ENCODE data around the gene MACROD1.
A peak's percentile ranks its signal among the peaks of the same experiment; 100 is the strongest.

MACROD1 gene

DNA sequence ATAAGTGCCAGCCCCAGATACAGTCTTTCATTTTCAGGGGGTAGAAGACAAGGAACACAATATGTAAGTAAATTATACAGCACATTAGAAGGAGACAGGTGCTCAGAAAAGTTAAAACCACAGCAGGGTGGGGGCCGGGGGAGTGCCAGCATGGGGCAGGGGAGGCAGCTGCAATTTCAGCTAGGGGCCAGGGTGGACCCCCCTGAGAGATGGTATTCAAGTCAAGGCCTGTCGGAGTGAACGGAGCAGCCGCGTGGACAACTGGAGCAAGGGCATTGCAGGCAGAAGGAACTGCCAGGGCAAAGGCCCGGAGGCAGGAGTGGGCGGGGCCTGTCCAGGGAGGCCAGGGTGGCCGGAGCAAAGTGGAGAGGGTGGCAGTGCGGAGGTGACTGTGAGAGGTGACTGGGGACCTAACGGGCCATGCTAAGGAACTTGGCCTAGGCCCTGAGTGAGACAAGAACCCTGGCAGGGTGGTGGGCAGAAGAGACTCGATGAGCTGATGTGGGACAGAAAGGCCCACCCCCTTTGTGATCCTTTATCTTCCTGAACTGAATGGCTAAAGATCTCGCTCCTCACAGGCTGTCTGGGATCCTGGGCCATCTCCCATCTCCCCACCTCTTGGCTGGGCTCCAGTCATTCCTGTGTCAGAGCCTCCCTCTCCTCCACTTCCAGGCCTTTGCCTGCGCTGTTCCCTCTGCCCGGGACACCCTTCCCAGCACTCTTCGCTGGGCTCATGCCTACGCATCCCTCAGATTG is 152.6 kb downstream of the MACROD1 start:
- no peak for DNase-seq (ENCODE audit: low spot score)

DNA sequence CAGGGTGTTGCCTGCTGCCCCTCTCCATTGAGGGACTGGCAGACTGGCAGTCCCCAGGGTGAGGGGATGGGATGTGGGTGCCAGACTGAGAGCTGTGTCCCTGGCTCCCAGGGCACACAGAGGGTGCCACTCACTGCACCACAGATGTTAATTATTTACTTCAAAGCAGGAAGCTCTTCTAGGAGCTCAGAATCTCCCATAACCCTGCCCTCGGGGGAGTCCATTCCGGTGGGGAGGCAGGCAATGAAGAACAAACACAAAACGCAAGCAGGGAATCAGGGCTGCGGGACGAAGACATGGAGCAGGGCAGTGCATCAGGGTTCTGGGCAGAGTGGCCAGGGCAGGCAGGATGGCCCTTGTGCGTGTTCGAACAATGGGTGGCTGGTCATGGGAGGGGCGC is 154.5 kb downstream of the MACROD1 start:
- DNase-seq (ENCODE audit: low spot score): no peak

DNA sequence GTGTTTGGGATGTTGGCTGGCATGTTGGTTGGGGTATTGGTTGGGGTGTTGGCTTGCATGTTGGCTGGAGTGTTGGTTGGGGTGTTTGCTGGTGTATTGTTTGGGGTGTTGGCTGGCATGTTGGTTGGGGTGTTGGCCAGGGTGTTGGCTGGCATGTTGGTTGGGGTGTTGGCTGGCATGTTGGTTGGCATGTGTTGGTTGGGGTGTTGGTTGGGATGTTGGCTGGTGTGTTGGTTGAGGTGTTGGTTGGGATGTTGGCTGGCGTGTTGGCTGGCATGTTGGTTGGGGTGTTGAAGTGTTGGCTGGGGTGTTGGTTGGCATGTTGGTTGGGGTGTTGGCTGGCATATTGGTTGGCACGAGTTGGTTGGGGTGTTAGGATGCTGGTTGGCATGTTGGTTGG is 155.1 kb downstream of the MACROD1 start:
- DNase-seq (ENCODE audit: low spot score): no peak

DNA sequence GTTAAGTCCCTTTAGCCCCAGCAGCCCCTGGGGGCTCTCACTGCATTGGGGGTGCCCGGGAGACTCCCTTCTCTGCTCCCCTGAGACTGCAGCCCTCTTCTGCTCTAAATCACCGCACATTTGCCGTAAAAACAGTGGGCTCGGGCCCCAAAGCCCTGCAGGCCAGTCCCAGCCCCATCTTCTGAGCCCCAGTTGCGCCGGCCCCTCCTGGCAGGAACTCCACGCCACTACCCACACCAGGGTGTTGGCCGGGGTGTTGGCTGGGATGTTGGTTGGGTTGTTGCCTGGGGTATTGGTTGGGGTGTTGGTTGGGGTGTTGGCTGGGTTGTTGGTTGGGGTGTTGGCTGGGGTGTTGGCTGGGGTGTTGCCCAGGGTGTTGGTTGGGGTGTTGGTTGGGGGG is 156.2 kb downstream of the MACROD1 start:
- DNase-seq (ENCODE audit: low spot score): no peak

DNA sequence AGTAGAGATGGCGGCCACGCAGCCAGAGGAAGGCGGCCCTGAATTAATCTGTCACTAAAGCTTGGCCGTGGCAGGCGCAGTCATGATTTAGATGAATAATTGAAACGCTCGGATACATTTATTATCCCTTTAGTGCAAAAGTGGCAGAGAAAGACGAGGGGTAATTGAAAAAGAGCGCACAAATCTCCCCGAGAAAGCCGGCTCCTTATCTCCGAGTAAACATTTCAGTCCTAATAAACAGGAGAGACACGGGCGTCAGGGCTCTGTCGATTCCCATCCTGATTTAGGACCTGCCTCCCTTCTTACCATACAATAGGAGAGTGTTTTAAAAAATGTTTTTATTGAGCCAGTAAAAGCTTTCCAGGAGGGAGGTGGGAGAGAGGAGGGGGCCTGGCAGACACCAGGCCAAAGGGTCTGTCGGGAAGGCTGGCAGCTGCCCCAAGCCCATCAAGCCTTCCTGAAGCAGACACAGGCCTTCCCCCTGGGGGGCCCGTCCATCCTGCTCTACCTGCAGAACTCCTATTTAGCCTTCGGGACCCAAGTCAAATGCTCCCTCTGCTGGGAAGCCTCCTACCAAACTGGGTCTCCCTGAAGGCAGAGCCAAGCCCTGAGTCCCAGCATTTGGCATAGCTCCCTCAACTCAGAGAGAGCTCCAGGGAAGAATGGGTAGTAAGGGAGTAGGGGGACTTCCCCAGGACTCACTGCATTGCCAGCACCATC is 156.8 kb downstream of the MACROD1 start:
- no peak for DNase-seq (ENCODE audit: low spot score)

DNA sequence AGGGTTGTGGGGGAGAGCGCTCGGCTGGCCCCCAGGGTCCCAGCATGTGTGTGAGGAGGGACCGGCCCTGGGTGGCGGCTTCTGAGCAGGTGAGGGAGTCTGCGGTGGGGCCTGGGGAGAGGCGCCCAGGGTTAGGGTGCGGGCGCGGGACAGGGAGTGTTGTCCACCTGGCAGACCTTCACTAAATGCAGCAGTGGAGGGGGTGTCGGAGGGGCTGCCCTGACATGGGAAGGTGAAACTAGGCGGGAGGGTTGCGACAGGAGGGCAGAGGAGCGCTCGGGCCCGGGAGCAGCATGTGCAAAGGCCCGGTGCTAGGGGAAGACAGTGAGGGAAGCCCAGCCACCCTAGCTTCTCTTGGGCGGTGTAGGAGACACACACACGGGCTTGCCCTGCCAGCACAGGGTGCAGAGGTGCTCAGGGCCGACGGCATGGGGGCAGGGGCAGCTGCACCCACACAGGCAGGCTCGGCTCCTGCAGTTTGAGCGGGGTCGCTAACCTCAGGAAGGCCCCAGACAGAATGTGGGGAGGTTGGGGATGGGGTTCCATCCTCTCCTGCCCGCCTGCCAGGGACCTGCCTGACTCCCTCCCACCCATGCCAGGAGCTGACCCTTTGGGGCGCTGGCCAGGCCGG is 157.5 kb downstream of the MACROD1 start:
- DNase-seq (ENCODE audit: low spot score): no peak

DNA sequence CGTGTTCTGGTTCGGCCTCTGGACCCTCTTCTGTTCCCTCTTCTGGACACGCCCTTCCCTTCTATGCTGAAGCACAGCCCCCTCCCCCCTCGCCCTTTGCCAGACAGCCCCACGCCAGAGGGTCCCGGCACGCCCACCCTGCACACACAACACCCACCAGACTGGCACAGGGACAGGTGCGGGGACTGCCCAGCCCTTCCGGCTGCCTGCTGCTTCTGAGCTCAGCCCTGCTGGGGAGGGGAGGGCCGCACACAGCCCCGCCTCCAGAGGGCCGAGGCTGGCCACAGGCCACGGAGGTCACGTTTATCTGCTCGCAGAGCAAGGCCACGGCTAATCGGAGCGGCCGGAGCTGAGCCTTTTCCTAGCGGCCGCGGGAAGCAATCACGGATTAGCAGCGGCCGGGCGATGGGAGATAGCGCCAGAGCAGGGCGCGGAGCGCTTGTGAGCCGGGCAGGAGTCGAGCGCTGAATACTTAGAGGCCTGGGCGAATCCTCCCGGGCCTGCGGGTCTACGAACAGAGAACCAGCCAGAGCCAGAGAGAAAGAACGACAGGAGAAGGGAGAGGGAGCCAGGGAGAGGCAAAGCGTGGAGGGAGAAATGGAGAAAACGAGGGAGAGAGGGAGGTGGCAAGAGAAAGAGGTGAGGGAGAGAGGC is 158.2 kb downstream of the MACROD1 start:
- no peak for DNase-seq (ENCODE audit: low spot score)

DNA sequence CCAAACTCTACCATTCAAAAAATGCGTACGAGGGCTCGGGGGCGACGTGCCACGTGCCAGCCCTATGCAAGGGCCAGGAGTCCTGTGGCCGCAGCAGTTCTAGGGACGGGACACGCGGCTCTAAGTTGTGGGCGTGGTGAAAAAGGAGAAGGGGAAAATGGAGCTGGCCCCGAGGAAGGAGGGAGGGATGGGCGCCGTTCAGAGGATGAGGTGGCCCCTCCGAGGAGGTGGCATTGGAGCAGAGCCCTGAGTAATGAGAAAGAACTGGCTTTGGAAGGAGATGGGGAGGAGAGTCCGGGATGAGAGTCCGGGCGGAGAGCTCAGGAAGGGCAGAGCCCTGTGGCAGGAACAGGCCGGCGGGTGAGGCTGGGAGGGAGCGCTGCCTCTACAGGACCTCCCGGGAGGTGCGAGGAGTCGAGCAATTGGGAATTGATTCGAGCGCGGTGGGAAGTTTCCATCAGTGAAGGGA is 158.7 kb downstream of the MACROD1 start:
- no peak for DNase-seq (ENCODE audit: low spot score)

DNA sequence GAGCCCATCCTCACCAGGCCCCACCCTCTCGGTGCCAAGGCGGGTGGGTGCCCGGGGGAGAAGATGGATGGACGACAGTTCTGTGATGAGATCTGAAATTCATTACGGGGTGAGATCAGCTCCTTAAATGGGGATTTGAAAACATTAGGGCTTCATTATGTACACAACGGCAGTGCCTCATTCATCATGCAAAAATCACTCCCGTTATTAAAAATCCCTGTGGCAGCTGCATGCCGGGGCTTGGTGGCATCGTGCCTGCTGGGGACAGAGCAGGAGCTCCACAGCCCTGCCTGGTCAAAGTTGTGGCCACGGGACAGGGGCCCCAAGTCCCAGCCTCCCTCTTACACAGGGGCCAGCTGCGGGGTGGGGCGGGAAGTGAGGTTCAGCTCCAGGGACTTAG is 159.5 kb downstream of the MACROD1 start:
- DNase-seq (ENCODE audit: low spot score): no peak

DNA sequence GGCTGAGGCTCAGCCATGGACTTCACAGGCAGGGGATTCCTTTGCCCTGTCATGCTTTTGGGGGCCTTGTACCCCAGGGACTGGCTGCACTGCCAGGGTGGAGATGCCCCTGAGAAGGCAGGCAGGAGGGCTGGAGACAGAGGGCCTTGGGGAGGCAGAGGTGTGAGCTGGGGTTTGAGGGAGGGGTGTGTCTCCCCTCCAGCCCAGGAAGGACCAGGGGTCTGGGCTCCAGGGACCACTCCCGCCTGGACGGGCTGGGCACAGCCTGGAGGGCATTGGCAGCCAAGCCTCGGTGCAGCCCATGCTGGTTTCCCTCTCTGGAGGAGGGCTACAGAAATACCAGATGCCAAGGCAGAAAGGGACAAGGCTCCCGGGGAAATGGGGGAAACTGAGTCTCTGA is 160.2 kb downstream of the MACROD1 start:
- no peak for DNase-seq (ENCODE audit: low spot score)

DNA sequence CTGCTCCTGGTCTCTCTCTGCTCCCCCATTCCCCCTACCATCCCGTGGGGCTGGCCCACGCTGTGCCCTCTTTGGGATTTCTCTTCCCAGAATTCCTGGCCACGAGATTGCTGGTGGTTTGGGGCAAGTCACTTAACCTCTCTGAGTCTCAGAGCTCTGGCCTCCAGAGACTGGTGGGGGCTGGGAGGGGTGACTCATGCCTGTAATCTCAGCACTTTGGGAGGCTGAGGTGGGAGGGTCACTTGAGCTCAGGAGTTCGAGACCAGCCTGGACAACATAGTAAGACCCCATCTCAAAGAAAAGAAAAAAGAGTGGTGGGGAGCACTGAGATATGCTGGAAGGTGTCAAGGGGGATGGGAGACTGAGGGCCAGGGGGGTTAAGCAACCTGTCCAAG is 161.3 kb downstream of the MACROD1 start:
- DNase-seq (ENCODE audit: low spot score): no peak

DNA sequence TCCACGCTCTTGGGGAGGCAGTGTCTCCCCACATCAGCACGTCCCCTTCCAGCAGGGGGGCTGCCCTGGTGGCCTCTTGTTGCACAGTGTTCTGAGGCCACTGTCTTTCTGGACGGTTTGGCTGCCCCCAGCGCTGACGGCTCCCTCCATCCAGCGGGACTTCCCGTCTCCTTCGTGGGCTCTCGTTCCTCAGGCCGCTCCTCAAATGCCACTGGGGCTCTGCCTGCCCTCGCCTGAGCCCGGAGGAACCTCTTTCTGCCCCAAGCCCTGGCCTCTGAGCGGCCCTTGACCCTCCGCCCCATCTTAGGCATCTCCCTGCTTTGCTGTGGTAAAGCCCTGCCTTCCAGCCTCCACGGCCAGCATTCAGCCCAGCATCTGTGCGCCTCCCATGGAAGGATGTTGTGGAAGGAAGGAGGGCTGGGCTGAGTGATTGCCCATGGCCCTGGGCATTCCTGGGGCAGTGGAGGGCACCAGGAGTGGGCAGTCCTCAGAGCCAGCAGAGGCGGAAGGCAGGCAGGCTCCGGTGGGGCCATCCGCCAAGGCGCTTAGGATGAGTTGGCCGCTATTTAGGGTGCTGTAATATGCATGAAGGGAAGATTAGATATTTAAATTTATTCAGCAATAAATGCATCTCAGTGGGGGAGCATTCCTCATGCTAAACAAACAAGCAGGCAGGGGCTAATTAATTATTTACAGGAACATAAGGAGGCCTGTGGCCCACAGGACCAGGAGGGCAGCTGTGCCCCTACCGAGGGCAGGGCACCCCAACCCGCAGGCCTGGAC is 161.9 kb downstream of the MACROD1 start:
- no peak for DNase-seq (ENCODE audit: low spot score)

DNA sequence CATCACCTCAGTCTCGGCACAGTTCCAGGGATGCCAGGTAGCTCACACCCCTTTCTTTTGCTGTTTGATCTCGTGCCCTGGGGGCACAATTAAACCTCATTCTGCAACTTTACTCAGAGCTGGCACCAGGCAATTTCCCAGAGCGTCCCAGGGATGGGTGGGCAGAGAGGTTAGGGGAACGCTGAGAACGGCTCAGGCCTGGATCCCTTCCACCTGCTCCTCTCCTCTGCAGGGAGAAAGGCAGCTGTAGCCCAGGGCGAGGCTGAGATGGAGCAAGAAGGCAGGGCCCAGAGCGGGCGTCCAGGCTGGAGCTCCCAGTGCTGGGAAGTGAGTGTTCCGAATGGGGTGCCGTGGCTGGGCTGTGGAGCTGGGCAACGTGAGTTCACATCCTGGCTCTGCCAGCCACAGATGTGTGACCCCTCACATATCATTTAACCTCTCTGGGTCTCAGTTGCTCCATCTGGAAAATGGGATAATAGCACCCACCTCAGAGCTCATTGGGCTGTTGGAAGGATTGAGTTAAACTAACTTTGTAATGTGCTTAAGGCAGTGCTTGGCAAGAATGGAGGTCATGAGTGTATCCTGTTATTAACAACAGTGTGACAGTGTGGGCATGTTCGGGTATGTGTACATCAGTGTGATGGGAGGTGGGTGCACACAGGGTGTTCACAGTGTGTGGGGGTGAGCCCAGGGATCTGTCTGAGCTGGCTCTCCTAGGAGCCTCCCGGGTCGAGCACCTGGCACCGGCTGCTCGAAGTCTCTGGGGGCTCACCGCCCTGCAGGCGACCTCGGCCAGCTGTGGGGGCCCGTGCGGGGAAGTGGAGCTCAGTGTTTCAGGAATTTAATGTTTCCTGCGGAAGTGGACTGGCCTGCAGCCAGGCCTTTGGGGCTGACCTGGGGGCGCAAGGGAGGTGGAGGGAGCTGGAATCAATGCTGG is 164.2 kb downstream of the MACROD1 start:
- no peak for DNase-seq (ENCODE audit: low spot score)

DNA sequence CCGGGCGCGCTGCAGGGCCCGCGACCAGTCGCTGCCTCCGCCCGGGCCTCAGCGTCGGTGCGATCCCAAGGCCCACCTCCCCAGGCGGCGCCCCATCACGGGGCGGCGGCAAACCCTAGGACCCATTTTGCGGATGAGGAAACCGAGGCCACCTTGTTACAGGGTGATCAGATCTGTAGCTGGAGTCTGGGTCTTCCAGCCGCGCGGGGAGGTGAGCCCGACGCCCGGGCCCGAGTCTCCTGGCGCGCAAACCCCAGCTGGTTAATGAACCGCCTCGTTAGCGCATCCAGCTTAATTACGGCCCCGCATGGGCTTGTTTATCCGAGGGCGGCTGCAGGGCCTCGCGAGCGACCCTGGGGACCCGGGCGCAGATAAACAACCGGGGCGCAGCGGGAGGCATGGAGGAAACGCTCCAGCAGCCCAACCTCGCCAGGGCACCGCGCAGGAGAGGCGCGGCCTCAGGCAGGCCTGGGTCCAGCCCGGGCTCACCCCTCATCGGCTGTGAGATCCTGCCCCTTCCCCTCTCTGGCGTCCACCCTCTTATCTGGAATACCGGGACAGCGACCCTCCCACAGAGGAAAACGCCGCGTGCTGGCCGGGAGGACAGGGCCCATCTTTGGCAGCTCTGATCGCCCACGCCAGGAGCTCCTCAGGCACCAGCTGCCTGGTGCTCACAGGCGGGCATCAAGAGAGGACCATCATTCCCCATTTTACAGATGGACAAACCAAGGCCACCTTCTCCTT is 165.0 kb downstream of the MACROD1 start:
- DNase-seq (ENCODE audit: low spot score): no peak

DNA sequence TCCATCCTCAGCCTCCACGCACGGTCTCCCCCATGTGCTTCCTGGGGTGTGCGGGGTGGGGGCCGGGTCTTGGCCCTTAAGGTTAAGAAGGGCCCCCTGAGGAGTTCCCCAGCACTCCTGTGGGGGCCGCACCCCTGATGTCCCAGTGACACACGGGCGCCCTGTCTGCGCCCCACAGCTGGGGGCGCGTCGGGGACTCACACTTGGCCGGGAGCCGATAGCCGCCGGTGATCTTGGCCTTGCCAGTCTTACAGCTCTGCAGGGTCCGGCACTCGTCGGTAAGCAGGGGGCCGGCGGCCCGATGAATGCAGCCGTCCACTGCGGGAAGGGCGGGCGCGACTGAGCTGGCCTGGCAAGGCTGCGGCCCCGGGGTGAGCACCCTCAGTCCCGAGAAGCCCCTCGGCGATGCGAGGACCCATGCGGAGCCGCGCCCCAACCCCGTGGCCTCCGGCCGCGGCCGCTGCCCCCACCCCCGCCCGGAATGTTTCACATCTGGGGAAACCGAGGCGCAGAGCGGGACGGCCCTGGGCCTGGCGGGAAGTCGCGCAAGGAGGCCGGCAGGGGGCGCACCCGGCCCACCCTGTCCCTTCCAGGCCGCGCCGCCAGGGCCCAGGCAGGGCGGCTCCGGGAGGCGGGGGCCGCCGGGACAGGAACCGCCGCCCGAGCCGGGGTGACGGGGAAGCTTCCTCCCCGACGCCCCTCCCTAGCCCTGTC is 165.7 kb downstream of the MACROD1 start:
- DNase-seq (ENCODE audit: low spot score): peak; percentile 72

DNA sequence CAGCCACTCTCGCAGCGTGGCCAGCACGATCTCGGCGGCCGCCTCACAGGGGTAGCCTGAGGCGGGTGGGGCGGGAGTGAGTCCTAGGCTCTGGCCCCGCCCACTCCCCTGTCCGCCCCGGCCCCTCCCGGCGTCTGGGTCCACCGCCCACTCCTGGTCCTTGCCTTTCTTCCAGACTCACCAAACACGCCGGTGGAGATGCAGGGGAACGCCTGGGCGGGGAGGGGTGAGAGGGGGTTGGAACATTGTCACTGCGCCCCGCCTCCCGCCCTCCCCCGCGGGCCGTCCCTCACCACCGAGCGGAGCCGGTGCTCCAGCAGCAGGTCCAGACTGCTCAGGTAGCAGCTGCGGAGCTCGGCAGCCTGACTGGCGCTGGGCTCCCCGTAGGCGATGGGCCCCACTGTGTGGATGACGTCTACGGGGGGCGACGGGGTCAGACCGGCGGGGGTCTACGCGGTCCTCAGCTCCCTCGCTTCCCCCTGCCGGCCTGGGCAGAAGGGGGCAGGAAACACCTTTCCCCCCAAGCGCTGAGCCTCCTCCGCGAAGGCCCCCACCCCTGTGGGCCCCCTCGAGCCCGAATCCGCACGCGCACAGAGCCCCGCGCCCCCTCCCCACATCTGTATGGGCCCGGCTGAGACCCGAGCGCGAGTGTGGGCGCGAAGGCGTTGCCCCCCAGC is 166.4 kb downstream of the MACROD1 start:
- DNase-seq (ENCODE audit: low spot score): peak; percentile 33

DNA sequence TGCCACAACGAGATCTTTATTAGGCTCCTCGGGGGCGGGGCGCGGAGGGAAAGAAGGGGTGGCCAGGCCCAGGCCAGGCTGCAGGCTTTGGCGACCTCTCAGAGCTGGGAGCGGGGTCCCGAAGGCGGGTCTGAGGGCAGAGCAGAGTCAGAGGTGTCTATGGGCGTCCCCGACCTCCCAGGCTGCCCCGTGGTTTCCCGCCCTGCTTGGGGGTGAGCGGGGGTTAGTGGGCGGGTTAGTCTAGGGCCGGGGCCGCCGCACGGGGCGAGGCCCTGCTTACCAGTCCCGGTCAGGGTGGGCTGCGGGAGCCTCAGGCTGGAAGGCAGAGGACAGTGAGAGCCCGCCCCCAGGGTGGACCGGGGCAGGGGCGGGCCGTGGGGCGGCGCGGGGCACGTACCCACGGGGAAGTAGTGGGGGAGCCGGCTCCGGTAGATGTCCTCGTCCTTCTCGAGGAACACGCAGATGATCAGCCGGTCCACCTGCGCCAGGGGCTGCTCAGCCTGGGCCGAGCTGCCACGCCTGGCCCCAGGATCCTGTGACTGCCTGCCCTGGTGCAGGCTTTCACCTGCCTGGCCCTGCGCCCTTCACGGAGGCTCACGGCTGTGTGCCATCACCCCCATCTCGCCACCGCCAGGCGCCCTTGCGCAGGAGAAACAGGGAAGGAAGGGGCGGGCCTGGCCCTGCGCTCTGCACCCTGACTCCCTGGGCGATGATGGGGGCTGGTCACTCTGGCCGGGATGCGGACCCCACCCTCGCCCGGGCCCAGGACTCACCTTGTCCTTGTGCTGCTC is 167.2 kb downstream of the MACROD1 start:
- no peak for DNase-seq (ENCODE audit: low spot score)

DNA sequence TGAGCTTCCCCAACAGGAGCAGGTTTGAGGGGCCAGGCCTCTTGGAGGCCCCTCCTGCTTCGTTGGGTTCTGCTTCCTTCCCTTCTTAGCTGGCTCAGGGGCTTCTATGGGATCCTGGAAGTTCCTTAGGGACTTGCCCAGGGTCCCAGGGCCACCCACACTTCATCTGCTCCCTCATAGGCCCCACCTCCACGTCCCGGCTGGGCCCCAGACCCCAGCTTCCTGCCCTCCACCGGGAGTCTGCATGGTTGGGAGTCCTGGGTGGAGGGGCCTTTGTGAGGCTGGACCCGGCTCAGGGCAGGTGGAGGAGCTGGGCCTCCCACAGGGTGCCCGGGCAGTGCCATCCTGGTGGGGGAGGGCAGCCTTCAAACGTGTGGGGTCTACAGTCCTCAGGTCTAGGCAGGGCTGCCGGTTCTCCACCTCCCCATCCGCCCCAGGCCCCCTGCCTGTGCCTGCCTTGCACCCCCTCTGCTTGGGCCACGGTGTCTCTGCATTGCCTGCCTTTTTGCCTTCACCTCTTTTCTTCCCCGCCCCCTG is 168.0 kb downstream of the MACROD1 start:
- no peak for DNase-seq (ENCODE audit: low spot score)
